Lower leg skin (tissue), 4 donors: ENCODE results near the gene GRIK5. TPM values are rescaled to one million over a fixed set of nuclear protein-coding genes. Genes with fewer than 3 reads are reported as not detected.

Experiments
- DNase-seq, 2 donors: peaks; one replicate each; pipeline ENCODE4 v3.0.0-alpha.2; 2019; ENCODE audit warnings: low spot score in 2 of 2
- H3K4me3 ChIP-seq: fragments of 200-600 bp; sonication (generic); 2 replicates; pipeline ENCODE4 v1.5.1; 2017; ENCODE audit warnings: mild to moderate bottlenecking, low read depth; ENCODE audit not compliant: poor library complexity, severe bottlenecking
- CTCF ChIP-seq, 3 donors: fragments of 450-650 bp; IDR thresholded peaks; one replicate each; pipeline ENCODE4 v1.5.1; 2016; ENCODE audit warnings: antibody characterized with exemption in 3 of 3, mild to moderate bottlenecking in 3 of 3, moderate library complexity in 2 of 3
- POLR2A ChIP-seq, 2 donors: fragments of 450-650 bp; IDR thresholded peaks; one replicate each; pipeline ENCODE4 v1.6.1; 2016 to 2017; ENCODE audit warnings: antibody characterized with exemption in 2 of 2, mild to moderate bottlenecking in 1 of 2, moderate library complexity in 1 of 2
- WGBS, 2 donors: methylation state at CpG; one replicate each; pipeline ENCODE4 v1.1.5; 2018; 5-methylcytosine and 5-hydroxymethylcytosine counted together
- intact Hi-C: fragments of 100-400 bp; cut with DNase I; formaldehyde crosslinking; loops from one replicate; pipeline ENCODE4 v1.15.0; 2023; ENCODE audit warnings: low total_unique reads
- total RNA-seq, 4 donors: library from RNA; depleted of rRNA; stranded (reverse); fragments of >200 nt; gene quantifications; one replicate each; pipeline ENCODE4 v1.1.0, GENCODE V29; 2016

Gene GRIK5
- total RNA-seq, 4 donors from 2014 or later: 0.11 to 1.4 (median 0.82) TPM

- no peak for DNase-seq
- TF ChIP-seq POLR2A (IDR thresholded peaks at IDR 0.05) (no peak), CTCF (IDR thresholded peaks at IDR 0.05) (no peak)
- 87 to 88% methylated on average over 4 to 9 of the region's 9 CpGs for WGBS, 2 donors
- intact Hi-C loops: no loop called here
- H3K4me3 ChIP-seq: no peak overlapping the region
Measured at GRCh38 chr19:42065511-42065910, 4.5 kb downstream of the GRIK5 start.

GRCh38 chr19:42065051-42065450 is 5.0 kb downstream of the GRIK5 start:
- no peak for DNase-seq
- WGBS, 2 donors: 93 to 95% methylated on average over 13 of the region's 13 CpGs
- intact Hi-C loops: no loop called here
- no peak overlapping the region for H3K4me3 ChIP-seq
- TF ChIP-seq POLR2A (IDR thresholded peaks at IDR 0.05) (no peak), CTCF (IDR thresholded peaks at IDR 0.05) (no peak)

- no peak for TF ChIP-seq POLR2A (IDR thresholded peaks at IDR 0.05)
- WGBS, 2 donors: 87 to 89% methylated on average over 6 of the region's 6 CpGs
- DNase-seq: no peak
- no peak overlapping the region for H3K4me3 ChIP-seq
- intact Hi-C loops: no loop called here
Measured at GRCh38 chr19:42064432-42064831, 5.6 kb downstream of the GRIK5 start.

- WGBS, 2 donors: 90 to 96% methylated on average over 16 of the region's 16 CpGs
- intact Hi-C loops: no loop called here
- no peak for DNase-seq
- H3K4me3 ChIP-seq: no peak overlapping the region
- TF ChIP-seq CTCF (IDR thresholded peaks at IDR 0.05) (no peak), POLR2A (IDR thresholded peaks at IDR 0.05) (no peak)
Measured at GRCh38 chr19:42062381-42062780, 7.6 kb downstream of the GRIK5 start.

GRCh38 chr19:42060117-42060516 is 9.9 kb downstream of the GRIK5 start:
- no peak overlapping the region for H3K4me3 ChIP-seq
- no peak for DNase-seq
- WGBS, 2 donors: 94 to 95% methylated on average over 3 of the region's 3 CpGs
- intact Hi-C loops: no loop called here
- TF ChIP-seq CTCF (IDR thresholded peaks at IDR 0.05): no peak
- TF ChIP-seq POLR2A (IDR thresholded peaks at IDR 0.05): no peak

- DNase-seq: no peak
- 93 to 95% methylated on average over 12 to 13 of the region's 13 CpGs for WGBS, 2 donors
- TF ChIP-seq CTCF (IDR thresholded peaks at IDR 0.05): no peak
- TF ChIP-seq POLR2A (IDR thresholded peaks at IDR 0.05): no peak
- intact Hi-C loops: loop anchor here (5.0 kb wide), 1 partner anchor 87 kb away; no protein-coding TSS in a partner anchor
- no peak overlapping the region for H3K4me3 ChIP-seq
Measured at GRCh38 chr19:42059196-42059595, 10.8 kb downstream of the GRIK5 start.
